HG02678 (cell line): ENCODE data around the gene AMD1.
A peak's percentile ranks its signal among the peaks of the same experiment; 100 is the strongest.

Experiments
- ATAC-seq: cut with Tn5 transposase; IDR thresholded peaks from one replicate; pipeline ENCODE4 v1.9.1; 2021; ENCODE audit warnings: mild to moderate bottlenecking, moderate library complexity; ENCODE audit not compliant: unreplicated experiment

The AMD1 gene

DNA sequence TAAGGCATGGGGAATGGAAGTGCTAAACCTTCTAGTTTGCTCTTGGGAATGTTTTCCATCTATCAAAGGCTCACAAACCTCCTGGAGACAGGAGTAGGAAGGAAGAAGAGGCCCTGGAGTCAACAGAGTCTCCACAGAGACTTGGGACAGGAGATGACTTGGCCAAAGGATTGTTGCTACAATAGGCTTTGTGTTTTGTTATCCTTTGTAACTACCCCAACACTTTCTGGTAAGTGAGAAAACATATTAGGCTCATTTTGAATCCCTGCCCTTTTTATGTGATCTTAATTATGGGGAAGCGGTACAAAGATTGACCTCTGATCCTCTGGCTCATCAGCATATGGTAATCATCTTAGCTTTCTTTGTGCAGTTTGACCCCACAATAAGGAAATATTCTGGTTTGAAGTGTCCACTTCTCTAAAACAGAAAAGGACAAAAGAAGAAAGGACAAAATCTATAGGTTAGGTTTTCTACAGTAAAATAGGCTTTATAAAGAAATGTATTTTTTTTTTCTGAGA lies 59.9 kb downstream of the AMD1 start:
- no peak for ATAC-seq

DNA sequence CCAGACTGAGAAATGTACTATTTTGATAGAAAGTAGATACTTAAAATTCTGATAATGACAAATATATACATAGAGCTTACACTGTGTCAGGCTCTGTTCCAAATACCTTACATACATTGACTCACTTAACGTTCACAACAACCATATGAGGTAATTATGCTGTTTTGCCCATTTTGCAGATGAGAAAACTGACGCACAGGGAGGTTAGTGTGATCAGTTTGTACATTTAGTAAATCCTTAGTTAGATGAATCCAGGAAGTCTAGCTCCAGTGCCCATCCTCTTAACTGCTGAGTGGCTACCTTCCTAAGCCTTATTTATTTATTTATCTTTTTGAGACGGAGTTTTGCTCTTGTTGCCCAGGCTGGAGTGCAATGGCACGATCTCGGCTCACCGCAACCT lies 60.6 kb downstream of the AMD1 start:
- ATAC-seq = no peak

- no peak for ATAC-seq
Measured at GRCh38 chr6:110938171-110938570, 63.6 kb downstream of the AMD1 start.

- ATAC-seq = no peak
Measured at GRCh38 chr6:110939429-110940200, 65.0 kb downstream of the AMD1 start.

DNA sequence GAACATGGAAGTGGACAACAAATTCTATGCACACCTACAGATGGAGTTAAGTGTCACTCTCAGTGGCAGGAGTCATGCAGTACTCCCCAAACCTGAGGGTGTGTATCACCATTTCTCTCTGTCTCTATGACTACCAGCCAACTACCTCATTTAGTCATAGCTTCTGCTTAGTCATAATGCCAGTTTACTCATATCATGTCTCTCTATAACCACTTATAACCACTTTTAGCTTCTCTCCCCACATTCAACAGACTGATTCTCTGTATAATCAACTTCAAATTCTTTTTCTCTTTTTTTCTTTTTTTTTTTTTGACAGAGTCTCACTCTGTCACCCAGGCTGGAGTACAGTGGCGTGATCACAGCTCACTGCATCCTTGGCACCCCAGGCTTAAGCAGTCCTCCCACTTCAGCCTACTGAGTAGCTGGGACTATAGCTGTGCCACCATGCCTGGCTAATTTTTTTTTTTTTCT lies 70.1 kb downstream of the AMD1 start:
- peak; percentile 99 for ATAC-seq
